ENCODE data around the gene PARL. TPM values are rescaled to one million over a fixed set of nuclear protein-coding genes. Genes with fewer than 3 reads are reported as not detected.

Gene PARL
- total and polyA plus RNA-seq, 8 donors = 39.6 to 58.3 (median 50.3) TPM

GRCh38 chr3:183812761-183813445, 71.8 kb downstream of the PARL start:
- no peak for TF ChIP-seq CTCF (IDR thresholded peaks at IDR 0.05)
- ATAC-seq (no peak), DNase-seq (peak in 1 of 4 donors; percentile 10)
- H3K36me3 ChIP-seq = peaks cover 0 to 75% of the 10 kb centered on the region in 2 donors
- H3K4me3 ChIP-seq = no peak overlapping the region
- no peaks in the 10 kb centered on the region for H3K4me1 ChIP-seq
- no peak overlapping the region for H3K27ac ChIP-seq
- H3K27me3 ChIP-seq = no peaks in the 10 kb centered on the region
- intact Hi-C loops (cut with DNase I) = no loop called here
- H3K9me3 ChIP-seq = no peaks in the 10 kb centered on the region

GRCh38 chr3:183811638-183812037, 73.0 kb downstream of the PARL start:
- DNase-seq = no peak
- Histone ChIP-seq H3K4me1 (no peaks in the 10 kb centered on the region), H3K27ac (no peak overlapping the region), H3K4me3 (no peak overlapping the region), H3K9me3 (no peaks in the 10 kb centered on the region), H3K27me3 (no peaks in the 10 kb centered on the region), H3K36me3 (peaks cover 0 to 82% of the 10 kb centered on the region in 2 donors)
- intact Hi-C loops (cut with DNase I) = no loop called here
- TF ChIP-seq CTCF (IDR thresholded peaks at IDR 0.05) = no peak
- ATAC-seq = no peak

- intact Hi-C loops (cut with DNase I) = no loop called here
- H3K4me3 ChIP-seq = no peak overlapping the region
- H3K4me1 ChIP-seq = no peaks in the 10 kb centered on the region
- no peaks in the 10 kb centered on the region for H3K9me3 ChIP-seq
- H3K36me3 ChIP-seq = peaks cover 0 to 84% of the 10 kb centered on the region in 2 donors
- ATAC-seq (no peak), DNase-seq (no peak)
- no peak overlapping the region for H3K27ac ChIP-seq
- TF ChIP-seq CTCF (IDR thresholded peaks at IDR 0.05) = no peak
- H3K27me3 ChIP-seq = no peaks in the 10 kb centered on the region
Measured at GRCh38 chr3:183810643-183811594, 73.8 kb downstream of the PARL start.

- peaks cover 0 to 90% of the 10 kb centered on the region in 2 donors for H3K36me3 ChIP-seq
- ATAC-seq (no peak), DNase-seq (no peak)
- intact Hi-C loops (cut with DNase I) = no loop called here
- TF ChIP-seq CTCF (IDR thresholded peaks at IDR 0.05) = no peak
- H3K9me3 ChIP-seq = no peaks in the 10 kb centered on the region
- H3K4me3 ChIP-seq = no peak overlapping the region
- no peaks in the 10 kb centered on the region for H3K27me3 ChIP-seq
- H3K4me1 ChIP-seq = no peaks in the 10 kb centered on the region
- no peak overlapping the region for H3K27ac ChIP-seq
Measured at GRCh38 chr3:183809270-183809669, 75.4 kb downstream of the PARL start.

- H3K36me3 ChIP-seq = peaks cover 0 to 99% of the 10 kb centered on the region in 2 donors
- no peak for TF ChIP-seq CTCF (IDR thresholded peaks at IDR 0.05)
- H3K4me1 ChIP-seq = no peaks in the 10 kb centered on the region
- ATAC-seq (no peak), DNase-seq (no peak)
- no peak overlapping the region for H3K27ac ChIP-seq
- intact Hi-C loops (cut with DNase I) = no loop called here
- H3K27me3 ChIP-seq = no peaks in the 10 kb centered on the region
- no peaks in the 10 kb centered on the region for H3K9me3 ChIP-seq
- no peak overlapping the region for H3K4me3 ChIP-seq
Measured at GRCh38 chr3:183808355-183808754, 76.3 kb downstream of the PARL start.

Measured in left lung (tissue), 10 donors.